Ovary (tissue), 3 donors: Measurements from ENCODE around the gene CEP128.

ENCODE experiments used
- CTCF ChIP-seq, 3 donors: fragments of 450-650 bp in 2 of 3; fragments of 200-600 bp in 1 of 3; IDR thresholded peaks; one replicate each; pipeline versions ENCODE4 v1.5.1 to v1.8.0; 2016 to 2022; ENCODE audit warnings: antibody characterized with exemption in 3 of 3, mild to moderate bottlenecking in 1 of 3
- EP300 ChIP-seq: sonication (generic); formaldehyde crosslinking; IDR thresholded peaks from one replicate; pipeline ENCODE4 v1.6.1; 2017; ENCODE audit warnings: antibody characterized with exemption
- POLR2A ChIP-seq: fragments of 450-650 bp; IDR thresholded peaks from one replicate; pipeline ENCODE4 v1.6.1; 2017; ENCODE audit warnings: antibody characterized with exemption, mild to moderate bottlenecking, moderate library complexity
- donor health status: DM: no; HTN: no; CAD: no.

DNA sequence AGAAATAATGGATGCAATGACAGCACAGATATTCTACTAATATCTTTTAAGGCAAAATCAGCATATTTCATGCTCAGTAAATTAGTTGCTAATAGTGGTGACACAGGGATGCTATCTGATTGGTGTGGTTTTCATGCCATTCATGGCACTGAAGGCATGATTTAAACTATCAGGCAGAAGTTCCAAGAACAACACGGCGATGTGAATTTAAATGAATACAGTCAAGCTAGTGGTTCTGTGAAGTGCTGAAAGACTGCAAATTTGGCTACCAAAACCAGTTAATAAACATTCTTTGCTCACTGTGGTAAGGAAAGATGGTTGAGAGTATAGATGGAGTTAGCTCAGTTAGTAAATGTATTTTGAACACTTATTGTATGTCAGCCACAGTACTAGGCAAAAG is 458.2 kb downstream of the CEP128 start:
- TF ChIP-seq EP300 (no peak), POLR2A (no peak), CTCF (IDR thresholded peaks at IDR 0.05) (no peak)
